Neural progenitor cell (in vitro differentiated cells): ENCODE data around the gene PDX1. TPM values are rescaled to one million over a fixed set of nuclear protein-coding genes. Genes with fewer than 3 reads are reported as not detected.

Experiments
- DNase-seq: peaks from one replicate; pipeline ENCODE4 v3.0.0-alpha.2; 2016; ENCODE audit warnings: low spot score
- H2AFZ ChIP-seq: fragments of 200-600 bp; sonication (generic); replicated peaks from 2 replicates; pipeline ENCODE4 v1.6.1; 2016; ENCODE audit warnings: antibody characterized with exemption
- H3F3A ChIP-seq: fragments of 200-600 bp; sonication (generic); 2 replicates; pipeline ENCODE4 v1.6.1; 2016; ENCODE audit warnings: antibody characterized with exemption, low read depth
- H3K27ac ChIP-seq: fragments of 200-600 bp; sonication (generic); 2 replicates; pipeline ENCODE4 v1.5.1; 2016; ENCODE audit warnings: mild to moderate bottlenecking
- H3K27me3 ChIP-seq: fragments of 200-600 bp; sonication (generic); 2 replicates; pipeline ENCODE4 v1.6.1; 2016; ENCODE audit warnings: mild to moderate bottlenecking, moderate library complexity
- H3K36me3 ChIP-seq: fragments of 200-600 bp; sonication (generic); 2 replicates; pipeline ENCODE4 v1.5.1; 2016
- H3K4me1 ChIP-seq: fragments of 200-600 bp; sonication (generic); 2 replicates; pipeline ENCODE4 v1.6.1; 2016; ENCODE audit warnings: mixed run types
- H3K4me2 ChIP-seq: fragments of 200-600 bp; sonication (generic); 2 replicates; pipeline ENCODE4 v1.6.1; 2016
- H3K4me3 ChIP-seq: fragments of 200-600 bp; sonication (generic); 2 replicates; pipeline ENCODE4 v1.5.1; 2016
- H3K79me2 ChIP-seq: fragments of 200-600 bp; sonication (generic); 2 replicates; pipeline ENCODE4 v1.6.1; 2016; ENCODE audit warnings: low read depth
- H3K9ac ChIP-seq: fragments of 200-600 bp; sonication (generic); 2 replicates; pipeline ENCODE4 v1.6.1; 2016
- H3K9me3 ChIP-seq: fragments of 200-600 bp; sonication (generic); 2 replicates; pipeline ENCODE4 v1.5.1; 2016; ENCODE audit warnings: low read depth
- H4K20me1 ChIP-seq: fragments of 200-600 bp; sonication (generic); 2 replicates; pipeline ENCODE4 v1.6.1; 2016; ENCODE audit warnings: low read depth
- H3K27ac Mint-ChIP-seq: 3 replicates; pipeline ENCODE4 v1.8.0; 2021; ENCODE audit warnings: mixed read lengths
- H3K27me3 Mint-ChIP-seq: 2 replicates; pipeline ENCODE4 v1.8.0; 2022; ENCODE audit warnings: low read depth, mild to moderate bottlenecking, inconsistent platforms, moderate library complexity, mixed read lengths; ENCODE audit not compliant: insufficient read depth
- H3K36me3 Mint-ChIP-seq: 3 replicates; pipeline ENCODE4 v1.8.0; 2021; ENCODE audit warnings: mixed read lengths
- H3K4me1 Mint-ChIP-seq: 3 replicates; pipeline ENCODE4 v1.8.0; 2021; ENCODE audit warnings: mixed read lengths
- H3K4me3 Mint-ChIP-seq: 3 replicates; pipeline ENCODE4 v1.8.0; 2021; ENCODE audit warnings: mild to moderate bottlenecking, moderate library complexity, mixed read lengths
- H3K9me3 Mint-ChIP-seq: 3 replicates; pipeline ENCODE4 v1.8.0; 2020; ENCODE audit warnings: mixed read lengths
- EZH2 ChIP-seq: fragments of 200-600 bp; sonication (generic); IDR thresholded peaks from 2 replicates; pipeline ENCODE4 v1.6.1; 2017; ENCODE audit warnings: antibody characterized with exemption, mild to moderate bottlenecking, moderate library complexity
- EZH2phosphoT487 ChIP-seq: fragments of 200-600 bp; sonication (generic); IDR thresholded peaks from 2 replicates; pipeline ENCODE4 v1.6.1; 2017; ENCODE audit warnings: antibody characterized with exemption
- total RNA-seq: library from RNA; depleted of rRNA; stranded (reverse); fragments of >200 nt; gene quantifications from 2 replicates; pipeline ENCODE4 v1.2.3, GENCODE V29; 2015; ENCODE audit warnings: low replicate concordance
- TF ChIP-seq, protein P1 (sequence below): fragments of 200-600 bp; sonication (generic); IDR thresholded peaks from 2 replicates; pipeline ENCODE4 v1.5.1; 2017; ENCODE audit warnings: antibody characterized with exemption, mild to moderate bottlenecking

PDX1 gene
- total RNA-seq, 1 donor from 2014 or later = not detected

DNA sequence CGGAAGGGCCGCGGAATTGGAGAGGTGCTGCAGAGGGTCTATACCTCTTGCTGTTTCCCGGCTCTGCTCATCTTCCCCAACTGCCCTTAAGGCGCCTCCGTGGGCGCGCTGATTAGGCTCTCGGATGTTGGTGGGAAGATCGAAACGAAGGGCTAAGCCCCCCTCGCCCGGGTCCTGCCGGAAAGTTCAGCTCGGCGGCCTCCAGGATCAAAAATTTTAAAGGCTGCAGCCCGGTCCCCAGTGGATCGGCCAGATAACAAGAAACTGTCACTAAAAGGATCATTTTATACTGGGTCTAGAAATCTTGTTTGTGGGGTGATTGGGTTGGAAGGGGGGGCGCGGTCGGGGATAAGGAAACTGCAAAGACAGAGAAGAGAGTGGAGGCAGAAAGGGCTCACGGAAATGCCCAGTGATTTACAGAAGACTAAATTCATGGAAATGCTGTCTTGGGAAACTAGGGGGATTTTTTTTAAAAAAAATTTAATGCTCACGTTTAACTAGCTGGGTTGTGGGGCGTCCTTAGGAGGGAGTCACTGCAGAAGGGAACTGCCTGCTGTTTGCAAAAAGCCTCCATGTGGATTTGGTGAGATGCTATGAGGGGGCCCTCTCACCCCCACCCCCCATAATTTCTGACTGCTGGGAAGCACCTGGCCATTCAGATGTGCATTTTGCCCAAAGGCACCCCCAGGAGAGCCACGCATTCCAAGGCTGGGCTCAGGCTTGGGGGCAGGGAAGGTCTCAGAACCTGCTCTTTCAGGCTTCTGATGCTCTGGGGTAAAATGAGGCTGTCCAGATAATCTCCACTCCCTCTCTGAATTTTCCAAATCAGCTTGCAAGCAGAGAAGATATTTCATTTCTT is 41.7 kb downstream of the PDX1 start:
- H3K4me1 Mint-ChIP-seq = peaks cover 17% of the 10 kb centered on the region

DNA sequence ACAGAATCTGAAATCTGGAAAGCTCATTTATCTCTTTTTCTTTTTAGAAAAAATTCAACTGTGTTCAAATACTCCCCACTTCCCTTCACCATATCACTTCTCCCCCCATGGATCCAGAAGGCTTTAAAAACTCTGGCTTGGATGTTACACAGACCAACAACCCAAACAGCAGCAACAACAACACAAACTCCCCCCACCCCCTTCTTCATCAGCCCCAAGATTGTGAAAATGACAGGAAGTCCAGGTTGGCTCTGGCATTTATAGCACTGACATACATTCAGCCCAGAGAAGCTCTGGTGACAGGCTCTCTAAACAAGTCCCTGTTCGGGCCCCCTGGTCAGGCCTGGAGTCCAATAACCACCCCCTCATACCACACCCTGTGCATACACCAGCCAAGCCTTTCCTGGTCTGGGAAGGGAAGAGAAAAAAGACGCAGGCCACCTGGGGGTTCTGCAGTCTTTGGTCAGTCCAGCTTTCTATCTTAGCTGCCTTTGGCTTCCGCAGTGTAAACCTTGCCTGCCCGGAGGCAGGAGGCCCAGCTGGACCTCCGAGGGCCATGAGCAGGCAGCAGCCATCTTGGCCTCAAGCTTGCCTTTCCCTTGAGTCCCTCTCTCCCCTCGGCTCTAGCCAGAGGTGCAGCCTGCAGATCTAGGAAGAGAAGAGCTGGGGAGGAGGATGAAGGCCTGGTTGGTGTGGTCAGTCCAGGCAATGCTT is 42.5 kb downstream of the PDX1 start:
- Histone ChIP-seq H3K4me1 (peaks cover 15% of the 10 kb centered on the region), H4K20me1 (peaks cover 96% of the 10 kb centered on the region), H3K27ac (no peak overlapping the region), H3F3A (peaks cover 33% of the 10 kb centered on the region), H3K9ac (no peak overlapping the region), H3K36me3 (no peaks in the 10 kb centered on the region), H3K9me3 (no peaks in the 10 kb centered on the region), H2AFZ (no peak overlapping the region), H3K4me2 (no peak overlapping the region), H3K4me3 (no peak overlapping the region), H3K27me3 (peaks cover 100% of the 10 kb centered on the region), H3K79me2 (no peaks in the 10 kb centered on the region)
- peak; percentile 45 for DNase-seq
- H3K9me3 Mint-ChIP-seq = no peaks in the 10 kb centered on the region
- H3K4me1 Mint-ChIP-seq = peaks cover 20% of the 10 kb centered on the region
- H3K27me3 Mint-ChIP-seq = peaks cover 91% of the 10 kb centered on the region
- no peaks in the 10 kb centered on the region for H3K36me3 Mint-ChIP-seq
- H3K27ac Mint-ChIP-seq = no peak overlapping the region
- TF ChIP-seq, protein P1, sequence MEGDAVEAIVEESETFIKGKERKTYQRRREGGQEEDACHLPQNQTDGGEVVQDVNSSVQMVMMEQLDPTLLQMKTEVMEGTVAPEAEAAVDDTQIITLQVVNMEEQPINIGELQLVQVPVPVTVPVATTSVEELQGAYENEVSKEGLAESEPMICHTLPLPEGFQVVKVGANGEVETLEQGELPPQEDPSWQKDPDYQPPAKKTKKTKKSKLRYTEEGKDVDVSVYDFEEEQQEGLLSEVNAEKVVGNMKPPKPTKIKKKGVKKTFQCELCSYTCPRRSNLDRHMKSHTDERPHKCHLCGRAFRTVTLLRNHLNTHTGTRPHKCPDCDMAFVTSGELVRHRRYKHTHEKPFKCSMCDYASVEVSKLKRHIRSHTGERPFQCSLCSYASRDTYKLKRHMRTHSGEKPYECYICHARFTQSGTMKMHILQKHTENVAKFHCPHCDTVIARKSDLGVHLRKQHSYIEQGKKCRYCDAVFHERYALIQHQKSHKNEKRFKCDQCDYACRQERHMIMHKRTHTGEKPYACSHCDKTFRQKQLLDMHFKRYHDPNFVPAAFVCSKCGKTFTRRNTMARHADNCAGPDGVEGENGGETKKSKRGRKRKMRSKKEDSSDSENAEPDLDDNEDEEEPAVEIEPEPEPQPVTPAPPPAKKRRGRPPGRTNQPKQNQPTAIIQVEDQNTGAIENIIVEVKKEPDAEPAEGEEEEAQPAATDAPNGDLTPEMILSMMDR = no peak
- peak; percentile 26 for TF ChIP-seq EZH2phosphoT487
- peak overlapping the region; percentile 37 for H3K4me3 Mint-ChIP-seq

More for the DNA sequence above, 41.7 kb downstream of the PDX1 start:
- H3K9me3 Mint-ChIP-seq = no peaks in the 10 kb centered on the region
- Histone ChIP-seq H2AFZ (no peak overlapping the region), H3K9ac (no peak overlapping the region), H3F3A (peaks cover 32% of the 10 kb centered on the region), H3K4me2 (peak overlapping the region; percentile 66), H3K36me3 (no peaks in the 10 kb centered on the region), H3K27me3 (peaks cover 100% of the 10 kb centered on the region), H4K20me1 (peaks cover 87% of the 10 kb centered on the region), H3K27ac (no peak overlapping the region), H3K4me3 (peak overlapping the region; percentile 25), H3K79me2 (no peaks in the 10 kb centered on the region), H3K9me3 (no peaks in the 10 kb centered on the region), H3K4me1 (peaks cover 12% of the 10 kb centered on the region)
- peak; percentile 79 for TF ChIP-seq EZH2phosphoT487
- TF ChIP-seq EZH2 = peak; percentile 91
- TF ChIP-seq, protein P1 = no peak
- no peak for DNase-seq
- peaks cover 90% of the 10 kb centered on the region for H3K27me3 Mint-ChIP-seq
- H3K27ac Mint-ChIP-seq = no peak overlapping the region
- no peaks in the 10 kb centered on the region for H3K36me3 Mint-ChIP-seq
- peak overlapping the region; percentile 62 for H3K4me3 Mint-ChIP-seq

DNA sequence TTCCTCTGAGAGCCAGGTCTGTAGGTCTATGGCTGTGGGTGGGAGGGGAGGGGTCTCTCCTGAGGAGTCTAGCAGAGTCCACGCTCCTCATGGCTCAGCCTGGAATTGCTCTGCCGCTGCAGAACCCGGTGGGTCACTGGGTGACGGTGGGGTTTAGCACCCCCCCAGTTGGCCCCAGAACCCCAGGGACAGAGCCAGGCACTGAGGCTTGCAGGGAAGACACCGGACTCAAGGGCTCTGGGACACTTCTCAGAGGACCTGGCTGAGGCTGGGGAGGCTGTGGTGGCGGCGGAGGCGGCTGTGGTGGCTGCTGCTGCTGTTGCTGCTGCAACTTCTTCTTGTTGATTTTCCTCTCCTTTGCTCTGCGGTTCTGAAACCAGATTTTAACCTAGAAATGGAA is 43.2 kb downstream of the PDX1 start:
- Mint-ChIP-seq H3K4me3 (no peak overlapping the region), H3K4me1 (peaks cover 27% of the 10 kb centered on the region), H3K27me3 (peaks cover 93% of the 10 kb centered on the region), H3K27ac (no peak overlapping the region), H3K9me3 (no peaks in the 10 kb centered on the region), H3K36me3 (no peaks in the 10 kb centered on the region)
- Histone ChIP-seq H3K4me3 (no peak overlapping the region), H4K20me1 (peaks cover 99% of the 10 kb centered on the region), H3K36me3 (no peaks in the 10 kb centered on the region), H3K9ac (no peak overlapping the region), H3K4me1 (peaks cover 15% of the 10 kb centered on the region), H3K27ac (no peak overlapping the region), H2AFZ (no peak overlapping the region), H3K4me2 (no peak overlapping the region), H3K9me3 (no peaks in the 10 kb centered on the region), H3F3A (peaks cover 33% of the 10 kb centered on the region), H3K27me3 (peaks cover 100% of the 10 kb centered on the region), H3K79me2 (no peaks in the 10 kb centered on the region)
- TF ChIP-seq EZH2 = peak; percentile 20
- TF ChIP-seq, protein P1 = no peak
- TF ChIP-seq EZH2phosphoT487 = peak; percentile 19
- no peak for DNase-seq
